AG20443 (cell line): ENCODE results near the gene CLASP2.
"Not testable (repeated sequence)": the region's sequence is repeated elsewhere in the genome, so short reads cannot be mapped to it uniquely, and the experiment has no call there.

Experiments
- DNase-seq: peaks from one replicate; pipeline ENCODE4 v3.0.0; 2012; ENCODE audit warnings: low spot score, mixed read lengths

The CLASP2 gene

GRCh38 chr3:33717866-33718594 is at the start of gene CLASP2:
Gene CLASP2, minus strand, starts transcription at chr3:33718254. Its CDS starts 252 bp downstream, at chr3:33718002.
- DNase-seq = peak; percentile 95

- DNase-seq = peak; percentile 40
These were observed 40.8 kb upstream of the CLASP2 start for GRCh38 chr3:33758864-33759263.

GRCh38 chr3:33758281-33758680 is 40.2 kb upstream of the CLASP2 start:
- DNase-seq = no peak

- DNase-seq = not testable (repeated sequence)
These were observed 36.3 kb upstream of the CLASP2 start for GRCh38 chr3:33754391-33754790.

- no peak for DNase-seq
These were observed 33.3 kb upstream of the CLASP2 start for GRCh38 chr3:33751336-33751735.

GRCh38 chr3:33750211-33750548 is 32.1 kb upstream of the CLASP2 start:
- DNase-seq = no peak

- DNase-seq = no peak
These were observed 31.6 kb upstream of the CLASP2 start for GRCh38 chr3:33749546-33750210.

- no peak for DNase-seq
These were observed 28.5 kb upstream of the CLASP2 start for GRCh38 chr3:33746416-33747116.

- DNase-seq = no peak
These were observed 19.1 kb upstream of the CLASP2 start for GRCh38 chr3:33737146-33737545.

- DNase-seq = no peak
These were observed 14.3 kb upstream of the CLASP2 start for GRCh38 chr3:33732394-33732793.

GRCh38 chr3:33729993-33730392 is 11.9 kb upstream of the CLASP2 start:
- no peak for DNase-seq

GRCh38 chr3:33724256-33724655 is 6.2 kb upstream of the CLASP2 start:
- DNase-seq = no peak

GRCh38 chr3:33722626-33723370 is 4.7 kb upstream of the CLASP2 start:
- peak; percentile 13 for DNase-seq

GRCh38 chr3:33722191-33722590 is 4.1 kb upstream of the CLASP2 start:
- no peak for DNase-seq

- peak; percentile 8 for DNase-seq
These were observed 497 bp upstream of the CLASP2 start for GRCh38 chr3:33718595-33718907.

- peak; percentile 78 for DNase-seq
These were observed 513 bp downstream of the CLASP2 start for GRCh38 chr3:33717616-33717865.

GRCh38 chr3:33716227-33716626 is 1.8 kb downstream of the CLASP2 start:
- DNase-seq = no peak

- no peak for DNase-seq
These were observed 7.0 kb downstream of the CLASP2 start for GRCh38 chr3:33711100-33711499.

GRCh38 chr3:33706056-33706455 is 12.0 kb downstream of the CLASP2 start:
- DNase-seq = no peak

GRCh38 chr3:33704891-33705290 is 13.2 kb downstream of the CLASP2 start:
- no peak for DNase-seq

- no peak for DNase-seq
These were observed 18.8 kb downstream of the CLASP2 start for GRCh38 chr3:33699275-33699674.

- no peak for DNase-seq
These were observed 23.1 kb downstream of the CLASP2 start for GRCh38 chr3:33694944-33695343.

GRCh38 chr3:33690341-33690740 is 27.7 kb downstream of the CLASP2 start:
- no peak for DNase-seq
